ENCODE measurements around the gene UBAC1.

UBAC1 gene

GRCh38 chr9:135978642-135979546, 17.7 kb upstream of the UBAC1 start:
- DNase-seq (ENCODE audit: extremely low read depth, insufficient read length) = no peak
- H3K36me3 ChIP-seq (ENCODE audit: control insufficient read depth, insufficient read depth, low read length) = no peaks in the 10 kb centered on the region
- H3K4me3 ChIP-seq (replicated peaks; ENCODE audit: low read depth, low read length) = no peak overlapping the region
- TF ChIP-seq, protein P1, sequence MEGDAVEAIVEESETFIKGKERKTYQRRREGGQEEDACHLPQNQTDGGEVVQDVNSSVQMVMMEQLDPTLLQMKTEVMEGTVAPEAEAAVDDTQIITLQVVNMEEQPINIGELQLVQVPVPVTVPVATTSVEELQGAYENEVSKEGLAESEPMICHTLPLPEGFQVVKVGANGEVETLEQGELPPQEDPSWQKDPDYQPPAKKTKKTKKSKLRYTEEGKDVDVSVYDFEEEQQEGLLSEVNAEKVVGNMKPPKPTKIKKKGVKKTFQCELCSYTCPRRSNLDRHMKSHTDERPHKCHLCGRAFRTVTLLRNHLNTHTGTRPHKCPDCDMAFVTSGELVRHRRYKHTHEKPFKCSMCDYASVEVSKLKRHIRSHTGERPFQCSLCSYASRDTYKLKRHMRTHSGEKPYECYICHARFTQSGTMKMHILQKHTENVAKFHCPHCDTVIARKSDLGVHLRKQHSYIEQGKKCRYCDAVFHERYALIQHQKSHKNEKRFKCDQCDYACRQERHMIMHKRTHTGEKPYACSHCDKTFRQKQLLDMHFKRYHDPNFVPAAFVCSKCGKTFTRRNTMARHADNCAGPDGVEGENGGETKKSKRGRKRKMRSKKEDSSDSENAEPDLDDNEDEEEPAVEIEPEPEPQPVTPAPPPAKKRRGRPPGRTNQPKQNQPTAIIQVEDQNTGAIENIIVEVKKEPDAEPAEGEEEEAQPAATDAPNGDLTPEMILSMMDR (IDR thresholded peaks at IDR 0.05; ENCODE audit: insufficient read depth, low read length, poor library complexity, severe bottlenecking) = no peak
- no peaks in the 10 kb centered on the region; the same call in 1 of the 2 replicates for H3K27me3 ChIP-seq (replicated peaks; ENCODE audit: control insufficient read depth, insufficient read depth, low read length)

- Histone ChIP-seq H3K27me3 (replicated peaks; ENCODE audit: control insufficient read depth, insufficient read depth, low read length) (no peaks in the 10 kb centered on the region; the same call in 1 of the 2 replicates), H3K36me3 (ENCODE audit: control insufficient read depth, insufficient read depth, low read length) (no peaks in the 10 kb centered on the region), H3K4me3 (replicated peaks; ENCODE audit: low read depth, low read length) (no peak overlapping the region)
- TF ChIP-seq, protein P1 (IDR thresholded peaks at IDR 0.05; ENCODE audit: insufficient read depth, low read length, poor library complexity, severe bottlenecking) = no peak
- DNase-seq (ENCODE audit: extremely low read depth, insufficient read length) = no peak
Measured at GRCh38 chr9:135976944-135977343, 15.8 kb upstream of the UBAC1 start.

- TF ChIP-seq, protein P1 (IDR thresholded peaks at IDR 0.05; ENCODE audit: insufficient read depth, low read length, poor library complexity, severe bottlenecking) = no peak
Measured at GRCh38 chr9:135976531-135976930, 15.4 kb upstream of the UBAC1 start.

DNA sequence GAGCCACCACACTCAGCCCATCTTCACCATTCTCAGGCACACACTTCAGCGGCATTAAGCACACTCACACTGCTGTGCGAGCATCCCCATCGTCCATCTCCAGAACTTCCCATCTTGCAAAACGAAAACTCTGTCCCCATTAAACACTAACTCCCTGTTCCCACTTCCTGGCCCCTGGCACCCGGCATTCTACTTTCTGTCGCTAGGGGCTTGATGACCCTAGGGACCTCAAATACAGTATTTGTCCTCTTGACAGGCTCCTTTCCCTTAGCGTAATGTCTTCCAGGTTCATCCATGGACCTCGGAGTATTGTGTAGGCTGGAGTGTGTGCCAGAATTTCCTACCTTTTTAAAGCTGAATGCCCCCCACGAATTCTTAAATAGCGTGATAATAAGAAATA, 14.7 kb upstream of the UBAC1 start:
- no peaks in the 10 kb centered on the region for H3K36me3 ChIP-seq (ENCODE audit: control insufficient read depth, insufficient read depth, low read length)
- DNase-seq (ENCODE audit: extremely low read depth, insufficient read length) = no peak
- TF ChIP-seq, protein P1 (IDR thresholded peaks at IDR 0.05; ENCODE audit: insufficient read depth, low read length, poor library complexity, severe bottlenecking) = no peak
- no peaks in the 10 kb centered on the region; the same call in 1 of the 2 replicates for H3K27me3 ChIP-seq (replicated peaks; ENCODE audit: control insufficient read depth, insufficient read depth, low read length)
- H3K4me3 ChIP-seq (replicated peaks; ENCODE audit: low read depth, low read length) = no peak overlapping the region

More at GRCh38 chr9:135976531-135976930, 15.4 kb upstream of the UBAC1 start:
- no peak for DNase-seq (ENCODE audit: extremely low read depth, insufficient read length)
- no peaks in the 10 kb centered on the region; the same call in 1 of the 2 replicates for H3K27me3 ChIP-seq (replicated peaks; ENCODE audit: control insufficient read depth, insufficient read depth, low read length)
- no peaks in the 10 kb centered on the region for H3K36me3 ChIP-seq (ENCODE audit: control insufficient read depth, insufficient read depth, low read length)
- no peak overlapping the region for H3K4me3 ChIP-seq (replicated peaks; ENCODE audit: low read depth, low read length)

GRCh38 chr9:135974220-135974573, 13.0 kb upstream of the UBAC1 start:
- DNase-seq (ENCODE audit: extremely low read depth, insufficient read length) = no peak
- Histone ChIP-seq H3K27me3 (replicated peaks; ENCODE audit: control insufficient read depth, insufficient read depth, low read length) (no peaks in the 10 kb centered on the region; the same call in 1 of the 2 replicates), H3K36me3 (ENCODE audit: control insufficient read depth, insufficient read depth, low read length) (no peaks in the 10 kb centered on the region), H3K4me3 (replicated peaks; ENCODE audit: low read depth, low read length) (no peak overlapping the region)
- TF ChIP-seq, protein P1 (IDR thresholded peaks at IDR 0.05; ENCODE audit: insufficient read depth, low read length, poor library complexity, severe bottlenecking) = no peak

Measured in GM06990 (cell line).